Tibial nerve (tissue), 4 donors: Measurements from ENCODE around the gene BTBD7. TPM values are rescaled to one million over a fixed set of nuclear protein-coding genes. Genes with fewer than 3 reads are reported as not detected.
A peak's percentile ranks its signal among the peaks of the same experiment; 100 is the strongest.

ENCODE experiments used
- DNase-seq, 2 donors: peaks; one replicate each; pipeline ENCODE4 v3.0.0-alpha.2; 2019; ENCODE audit warnings: low spot score in 2 of 2
- H3K27ac ChIP-seq, 4 donors: fragments of 200-600 bp; sonication (generic) in 3 of 4; one replicate each; pipeline ENCODE4 v1.5.1; 2017 to 2019; ENCODE audit warnings: mild to moderate bottlenecking in 1 of 4
- H3K27me3 ChIP-seq, 2 donors: fragments of 200-600 bp; sonication (generic) in 1 of 2; one replicate each; pipeline versions ENCODE4 v1.5.1 to v1.6.0; 2017 to 2019
- H3K36me3 ChIP-seq, 3 donors: fragments of 200-600 bp; sonication (generic); one replicate each; pipeline ENCODE4 v1.5.1; 2018 to 2019
- H3K4me1 ChIP-seq, 4 donors: fragments of 200-600 bp; sonication (generic) in 3 of 4; one replicate each; pipeline ENCODE4 v1.5.1; 2017 to 2019
- H3K4me3 ChIP-seq, 4 donors: fragments of 200-600 bp; sonication (generic) in 3 of 4; one replicate each; pipeline ENCODE4 v1.5.1; 2017 to 2019; ENCODE audit warnings: mild to moderate bottlenecking in 1 of 4, moderate library complexity in 1 of 4
- H3K9me3 ChIP-seq, 4 donors: fragments of 200-600 bp; sonication (generic) in 3 of 4; one replicate each; pipeline ENCODE4 v1.5.1; 2017 to 2019
- CTCF ChIP-seq, 5 experiments: fragments of 200-600 bp in 3 of 5; fragments of 450-650 bp in 2 of 5; sonication (generic) in 3 of 5; IDR thresholded peaks; one replicate each; pipeline ENCODE4 v1.5.1; 2016 to 2019; ENCODE audit warnings: antibody characterized with exemption in 5 of 5, mild to moderate bottlenecking in 3 of 5, moderate library complexity in 2 of 5
- EP300 ChIP-seq, 2 donors: sonication (generic); formaldehyde crosslinking; IDR thresholded peaks; one replicate each; pipeline ENCODE4 v1.6.1; 2017; ENCODE audit warnings: antibody characterized with exemption in 2 of 2, mild to moderate bottlenecking in 1 of 2
- POLR2A ChIP-seq, 2 donors: fragments of 450-650 bp; IDR thresholded peaks; one replicate each; pipeline ENCODE4 v1.6.1; 2017; ENCODE audit warnings: antibody characterized with exemption in 2 of 2, mild to moderate bottlenecking in 2 of 2, moderate library complexity in 2 of 2
- WGBS, 2 donors: methylation state at CpG; one replicate each; pipeline ENCODE4 v1.1.5; 2018; 5-methylcytosine and 5-hydroxymethylcytosine counted together
- total RNA-seq, 4 donors: library from RNA; depleted of rRNA; stranded (reverse); fragments of >200 nt; gene quantifications; one replicate each; pipeline ENCODE4 v1.1.0, GENCODE V29; 2016

Gene BTBD7
- total RNA-seq, 4 donors from 2014 or later, result 20.1 to 27.8 (median 23.2) TPM

DNA sequence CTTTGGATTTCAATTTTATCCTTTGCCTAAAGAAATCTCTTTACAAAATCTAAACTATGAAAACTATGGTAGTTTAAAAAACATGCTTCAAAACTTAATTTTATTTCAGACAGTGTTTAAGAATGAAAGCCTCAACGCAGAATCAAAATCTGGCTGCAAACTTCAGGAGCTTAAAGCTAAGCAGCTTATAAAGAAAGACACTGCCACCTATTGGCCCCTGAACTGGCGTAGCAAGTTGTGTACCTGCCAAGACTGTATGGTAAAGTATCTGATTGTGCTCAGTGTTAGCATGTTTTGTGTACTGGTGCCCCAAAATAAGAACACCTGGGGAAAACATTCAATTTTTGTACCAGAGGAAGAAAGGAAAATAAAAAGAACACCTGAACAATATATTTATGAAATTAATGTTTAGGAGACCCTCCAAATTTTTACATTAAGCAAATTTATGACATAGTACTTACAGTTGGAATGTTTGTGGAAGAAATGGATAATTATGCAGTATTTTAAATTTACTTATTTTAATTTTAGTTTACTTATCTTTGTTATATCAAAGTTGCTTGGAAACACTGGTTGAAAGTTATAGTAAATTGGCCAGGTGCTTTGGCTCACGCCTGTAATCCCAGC, 113.6 kb downstream of the BTBD7 start:
- peak in 1 of 2 donors; percentile 26 for DNase-seq
- no peak for TF ChIP-seq POLR2A (IDR thresholded peaks at IDR 0.05)
- TF ChIP-seq EP300 (IDR thresholded peaks at IDR 0.05), result no peak
- TF ChIP-seq CTCF (IDR thresholded peaks at IDR 0.05), result peak in 1 of 5 experiments; percentile 39
- no peaks in the 10 kb centered on the region for H3K9me3 ChIP-seq
- H3K36me3 ChIP-seq, result peaks cover 0 to 96% (median 14%) of the 10 kb centered on the region in 3 donors
- H3K4me1 ChIP-seq, result no peaks in the 10 kb centered on the region
- H3K27me3 ChIP-seq, result no peaks in the 10 kb centered on the region
- WGBS, 2 donors, result 57 to 60% methylated on average over 3 of the region's 3 CpGs
- H3K27ac ChIP-seq, result no peak overlapping the region
- H3K4me3 ChIP-seq, result no peak overlapping the region

DNA sequence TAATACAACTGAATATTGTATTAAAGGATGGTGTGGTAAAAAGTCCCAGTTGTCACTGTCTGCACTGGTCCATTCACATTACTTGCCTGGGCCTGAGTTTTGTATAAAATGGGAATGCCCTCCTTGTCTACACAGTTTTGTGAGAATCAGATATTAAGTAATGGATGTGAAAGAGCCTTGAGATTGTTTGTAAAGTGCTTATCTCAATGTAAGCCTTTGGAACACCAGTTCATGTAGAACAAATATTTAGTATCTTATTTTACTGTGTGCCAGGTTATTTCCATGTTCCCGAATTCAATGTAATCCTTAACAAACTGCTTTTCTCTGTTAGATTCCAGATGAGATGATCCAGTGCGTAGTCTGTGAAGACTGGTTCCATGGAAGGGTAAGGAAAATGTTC, 118.2 kb downstream of the BTBD7 start:
- no peaks in the 10 kb centered on the region for H3K9me3 ChIP-seq
- 95 to 98% methylated on average over 2 of the region's 2 CpGs for WGBS, 2 donors
- H3K36me3 ChIP-seq, result peaks cover 0 to 87% (median 23%) of the 10 kb centered on the region in 3 donors
- H3K27me3 ChIP-seq, result no peaks in the 10 kb centered on the region
- H3K27ac ChIP-seq, result no peak overlapping the region
- H3K4me1 ChIP-seq, result peaks cover 0 to 4% (median under 1%) of the 10 kb centered on the region in 4 donors
- no peak overlapping the region for H3K4me3 ChIP-seq
- TF ChIP-seq EP300 (IDR thresholded peaks at IDR 0.05) (no peak), POLR2A (IDR thresholded peaks at IDR 0.05) (no peak), CTCF (IDR thresholded peaks at IDR 0.05) (no peak)
- DNase-seq, result no peak

DNA sequence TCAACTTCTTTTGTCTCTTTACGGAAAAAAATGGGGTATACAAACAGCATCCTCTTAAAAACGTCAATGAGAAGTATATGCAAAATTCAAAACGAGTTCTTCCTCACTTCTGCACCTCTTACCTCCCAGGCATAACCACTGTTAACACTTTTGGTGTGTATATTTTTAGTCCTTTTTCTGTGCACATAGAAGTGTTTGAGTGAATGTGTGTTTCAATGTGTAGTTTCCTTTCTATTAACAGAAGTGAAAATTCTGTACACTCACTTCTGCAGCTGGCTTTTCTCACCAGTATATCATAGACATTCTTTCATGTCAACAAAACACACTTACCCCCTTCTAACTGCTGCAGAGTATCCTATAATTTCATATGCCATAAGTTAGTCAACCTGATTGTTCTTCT, 120.4 kb downstream of the BTBD7 start:
- Histone ChIP-seq H3K36me3 (peaks cover 0 to 68% (median 18%) of the 10 kb centered on the region in 3 donors), H3K9me3 (no peaks in the 10 kb centered on the region), H3K27ac (no peak overlapping the region), H3K4me1 (peaks cover 0 to 23% (median 14%) of the 10 kb centered on the region in 4 donors), H3K4me3 (no peak overlapping the region), H3K27me3 (no peaks in the 10 kb centered on the region)
- no peak for DNase-seq
- 75 to 89% methylated on average over 3 of the region's 3 CpGs for WGBS, 2 donors
- no peak for TF ChIP-seq CTCF (IDR thresholded peaks at IDR 0.05)
- no peak for TF ChIP-seq EP300 (IDR thresholded peaks at IDR 0.05)
- no peak for TF ChIP-seq POLR2A (IDR thresholded peaks at IDR 0.05)

DNA sequence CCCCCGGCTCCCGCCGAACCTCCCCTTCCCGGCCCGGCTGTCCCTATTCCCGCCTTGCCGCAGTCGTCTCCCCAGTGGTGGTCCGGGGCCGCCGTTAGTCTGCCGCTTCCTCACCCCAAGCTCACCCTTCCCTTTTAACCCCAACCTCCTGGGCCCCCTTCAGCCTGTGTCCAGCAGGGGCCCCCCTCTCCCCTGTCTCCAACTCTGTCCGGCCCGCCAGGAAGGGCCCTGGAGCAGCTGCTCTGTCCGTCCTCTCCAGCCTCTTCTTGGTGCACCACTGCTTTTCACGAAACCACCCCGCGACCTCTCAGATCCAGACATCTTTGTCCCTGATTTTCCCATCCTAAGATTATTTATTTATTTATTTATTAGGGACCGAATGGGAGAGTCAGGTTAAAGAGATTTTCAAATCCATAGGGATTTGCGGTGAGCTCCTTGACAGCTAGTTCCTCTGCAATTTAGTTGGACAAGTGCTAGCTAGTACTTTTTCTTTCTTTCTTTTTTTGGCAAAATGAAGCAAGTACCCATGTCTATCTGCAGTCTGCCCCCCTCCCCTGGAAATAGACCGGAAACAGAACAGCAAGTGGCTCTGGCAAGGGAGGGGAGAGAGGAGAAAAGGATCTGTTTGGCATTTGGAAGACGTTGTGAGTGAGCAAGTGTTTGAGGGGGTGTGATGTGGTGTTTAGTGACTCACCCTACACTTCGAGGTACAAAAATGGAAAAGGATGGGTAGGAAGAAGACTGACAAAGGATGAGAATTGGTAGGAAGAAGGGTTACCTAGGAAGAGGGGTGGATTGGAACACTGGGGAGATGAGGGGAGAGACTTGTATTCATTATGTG, 125.1 kb downstream of the BTBD7 start:
- DNase-seq, result peak; percentile 18 to 37
- WGBS, 2 donors, result 0 to 1% methylated on average over 17 to 23 of the region's 23 CpGs
- Histone ChIP-seq H3K4me1 (peaks cover 0 to 38% (median 24%) of the 10 kb centered on the region in 4 donors), H3K27me3 (no peaks in the 10 kb centered on the region), H3K9me3 (no peaks in the 10 kb centered on the region), H3K27ac (peak overlapping the region; percentile 41 to 93 (median 82)), H3K36me3 (peaks cover 0 to 22% (median 9%) of the 10 kb centered on the region in 3 donors), H3K4me3 (peak overlapping the region; percentile 46 to 96 (median 77))
- no peak for TF ChIP-seq POLR2A (IDR thresholded peaks at IDR 0.05)
- TF ChIP-seq CTCF (IDR thresholded peaks at IDR 0.05), result peak in 2 of 5 experiments; percentile 14 to 18
